ENCODE data around the gene TOMT. TPM values are rescaled to one million over a fixed set of nuclear protein-coding genes. Genes with fewer than 3 reads are reported as not detected.

TOMT gene
- total and polyA plus RNA-seq, 2 donors (not counting 3 experiments of a cell fraction or from before 2014, with no cell fraction given) = not detected

GRCh38 chr11:72144807-72145565 lies 39.3 kb downstream of the TOMT start:
- dilution Hi-C loops (cut with MboI; ENCODE audit: extremely low pct_ligation_motif_present, low sequenced_read_pairs) = no loop called here
- FAIRE-seq (no peak), DNase-seq (ENCODE audit: low read depth, low spot score) (no peak)
- Histone ChIP-seq H3K4me1 (ENCODE audit: control insufficient read depth, extremely low read depth, insufficient read depth, low read length) (no peaks in the 10 kb centered on the region), H4K20me1 (replicated peaks; ENCODE audit: control insufficient read depth, extremely low read depth, insufficient read depth, low read length) (no peaks in the 10 kb centered on the region), H3K9ac (replicated peaks; ENCODE audit: extremely low read depth, insufficient read depth, low read length) (no peak overlapping the region), H3K4me3 (replicated peaks in 1 of 3; ENCODE audit: insufficient read depth in 1 of 3, low read depth in 1 of 3, low read length in 3 of 3) (no peak overlapping the region), H3K27me3 (ENCODE audit: control insufficient read depth in 2 of 2, insufficient read depth in 2 of 2, low read length in 2 of 2) (peaks cover 11% of the 10 kb centered on the region in 2 experiments), H3K79me2 (ENCODE audit: control insufficient read depth, insufficient read depth, low read length) (no peaks in the 10 kb centered on the region), H3K4me2 (ENCODE audit: insufficient read depth, low read length) (no peak overlapping the region), H3K36me3 (ENCODE audit: control insufficient read depth in 2 of 2, extremely low read depth in 1 of 2, insufficient read depth in 2 of 2, low read length in 2 of 2) (no peaks in the 10 kb centered on the region), H2AFZ (ENCODE audit: low read depth, low read length) (no peak overlapping the region), H3K9me3 (replicated peaks; ENCODE audit: control insufficient read depth, insufficient read depth, low read length) (no peaks in the 10 kb centered on the region), H3K27ac (ENCODE audit: insufficient read depth, low read depth, low read length) (no peak overlapping the region), H3K9me1 (replicated peaks; ENCODE audit: control insufficient read depth, extremely low read depth, insufficient read depth, low read length) (no peaks in the 10 kb centered on the region)
- TF ChIP-seq EZH2 (IDR thresholded peaks at IDR 0.05; ENCODE audit: borderline replicate concordance, low read depth, low read length, severe bottlenecking) (no peak), POLR2A (IDR thresholded peaks at IDR 0.05; ENCODE audit: low read depth, low read length) (no peak), GATA2 (IDR thresholded peaks at IDR 0.05; ENCODE audit: insufficient read depth, insufficient read length, low read depth, low read length) (no peak), JUN (IDR thresholded peaks at IDR 0.05; ENCODE audit: borderline replicate concordance, insufficient read depth, insufficient read length, low read depth) (no peak), MYC (IDR thresholded peaks at IDR 0.05; ENCODE audit: low read depth, low read length) (no peak), CTCF (IDR thresholded peaks at IDR 0.05; ENCODE audit: extremely low read depth in 1 of 2, insufficient read depth in 1 of 2, low read depth in 1 of 2, low read length in 2 of 2) (no peak), FOS (IDR thresholded peaks at IDR 0.05; ENCODE audit: borderline replicate concordance, insufficient read depth, low read length) (no peak), POLR2AphosphoS5 (IDR thresholded peaks at IDR 0.05; ENCODE audit: insufficient read depth, low read depth, low read length) (no peak)
- TF ChIP-seq, protein P1, sequence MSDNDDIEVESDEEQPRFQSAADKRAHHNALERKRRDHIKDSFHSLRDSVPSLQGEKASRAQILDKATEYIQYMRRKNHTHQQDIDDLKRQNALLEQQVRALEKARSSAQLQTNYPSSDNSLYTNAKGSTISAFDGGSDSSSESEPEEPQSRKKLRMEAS (IDR thresholded peaks at IDR 0.05; ENCODE audit: insufficient read depth, insufficient read length) = no peak
- POLR2A ChIA-PET = interaction anchor here (0.7 kb wide), 2 partner anchors 9 to 96 kb away, joined by 4 to 5 read pairs; no protein-coding TSS in a partner anchor
- no TSS peak for BruUV-seq (replicated peaks)
- CTCF ChIA-PET = interaction anchor here (0.7 to 7.2 kb wide), 22 partner anchors 9 to 286 kb away, joined by 3 to 190 read pairs (median 9); partner anchors contain the start of genes ANAPC15 and FOLR3
- intact Hi-C loops (cut with micrococcal nuclease) = loop anchor here (1.0 to 10.0 kb wide), 5 partner anchors 64 to 302 kb away; partner anchors contain the start of genes LRRC51 and NUMA1

Measured in endothelial cell of umbilical vein (primary cell).